GM12874 (cell line): Measurements from ENCODE around the gene KCNRG.

Experiments
- TF ChIP-seq, protein P1 (sequence below): IDR thresholded peaks from 2 replicates; pipeline ENCODE4 v1.5.1; 2011; ENCODE audit warnings: low read depth, mild to moderate bottlenecking, control low read depth, low read length, moderate library complexity; ENCODE audit not compliant: insufficient read depth

The KCNRG gene

GRCh38 chr13:49985129-49985528 lies 30.1 kb upstream of the KCNRG start:
- TF ChIP-seq, protein P1, sequence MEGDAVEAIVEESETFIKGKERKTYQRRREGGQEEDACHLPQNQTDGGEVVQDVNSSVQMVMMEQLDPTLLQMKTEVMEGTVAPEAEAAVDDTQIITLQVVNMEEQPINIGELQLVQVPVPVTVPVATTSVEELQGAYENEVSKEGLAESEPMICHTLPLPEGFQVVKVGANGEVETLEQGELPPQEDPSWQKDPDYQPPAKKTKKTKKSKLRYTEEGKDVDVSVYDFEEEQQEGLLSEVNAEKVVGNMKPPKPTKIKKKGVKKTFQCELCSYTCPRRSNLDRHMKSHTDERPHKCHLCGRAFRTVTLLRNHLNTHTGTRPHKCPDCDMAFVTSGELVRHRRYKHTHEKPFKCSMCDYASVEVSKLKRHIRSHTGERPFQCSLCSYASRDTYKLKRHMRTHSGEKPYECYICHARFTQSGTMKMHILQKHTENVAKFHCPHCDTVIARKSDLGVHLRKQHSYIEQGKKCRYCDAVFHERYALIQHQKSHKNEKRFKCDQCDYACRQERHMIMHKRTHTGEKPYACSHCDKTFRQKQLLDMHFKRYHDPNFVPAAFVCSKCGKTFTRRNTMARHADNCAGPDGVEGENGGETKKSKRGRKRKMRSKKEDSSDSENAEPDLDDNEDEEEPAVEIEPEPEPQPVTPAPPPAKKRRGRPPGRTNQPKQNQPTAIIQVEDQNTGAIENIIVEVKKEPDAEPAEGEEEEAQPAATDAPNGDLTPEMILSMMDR: no peak

DNA sequence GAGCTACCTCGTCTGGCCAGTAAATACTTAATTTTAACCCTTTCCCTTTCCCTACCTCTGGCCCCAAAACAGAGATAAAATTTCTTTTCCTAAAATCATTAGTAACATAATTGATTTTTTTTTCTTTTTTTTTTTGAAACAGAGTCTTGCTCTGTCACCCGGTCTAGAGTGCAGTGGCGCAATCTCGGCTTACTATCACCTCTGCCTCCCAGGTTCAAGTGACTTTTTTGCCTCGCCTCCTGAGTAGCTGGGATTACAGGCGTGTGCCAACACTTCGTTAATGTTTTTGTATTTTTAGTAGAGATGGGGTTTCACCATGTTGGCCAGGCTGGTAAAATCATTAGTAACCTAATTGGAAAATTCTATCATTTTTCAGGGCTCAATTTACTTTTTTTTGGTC lies 28.8 kb upstream of the KCNRG start:
- TF ChIP-seq, protein P1: no peak

DNA sequence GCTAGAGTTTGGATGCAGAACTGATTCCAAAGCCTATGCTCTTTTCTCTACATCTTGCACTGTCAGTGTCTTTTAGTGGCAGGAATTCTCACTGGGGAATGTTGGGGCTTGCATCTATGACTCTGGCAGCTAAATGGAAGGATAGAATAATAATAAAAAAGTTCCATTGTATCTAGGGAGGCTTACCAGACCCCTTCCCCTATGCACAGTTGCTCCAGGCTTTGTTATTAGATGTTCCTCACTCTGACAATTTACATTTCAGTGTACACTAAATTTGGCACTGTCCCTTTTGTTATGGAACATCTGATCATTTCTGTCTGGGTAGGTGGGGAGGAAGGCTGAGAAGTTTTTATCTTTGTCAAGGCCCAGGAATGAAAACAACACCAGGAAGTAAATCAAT lies 22.1 kb upstream of the KCNRG start:
- TF ChIP-seq, protein P1: no peak

- TF ChIP-seq, protein P1: no peak
These were observed 21.6 kb upstream of the KCNRG start for GRCh38 chr13:49993666-49994065.

GRCh38 chr13:49995625-49996101 lies 19.6 kb upstream of the KCNRG start:
- TF ChIP-seq, protein P1: no peak

DNA sequence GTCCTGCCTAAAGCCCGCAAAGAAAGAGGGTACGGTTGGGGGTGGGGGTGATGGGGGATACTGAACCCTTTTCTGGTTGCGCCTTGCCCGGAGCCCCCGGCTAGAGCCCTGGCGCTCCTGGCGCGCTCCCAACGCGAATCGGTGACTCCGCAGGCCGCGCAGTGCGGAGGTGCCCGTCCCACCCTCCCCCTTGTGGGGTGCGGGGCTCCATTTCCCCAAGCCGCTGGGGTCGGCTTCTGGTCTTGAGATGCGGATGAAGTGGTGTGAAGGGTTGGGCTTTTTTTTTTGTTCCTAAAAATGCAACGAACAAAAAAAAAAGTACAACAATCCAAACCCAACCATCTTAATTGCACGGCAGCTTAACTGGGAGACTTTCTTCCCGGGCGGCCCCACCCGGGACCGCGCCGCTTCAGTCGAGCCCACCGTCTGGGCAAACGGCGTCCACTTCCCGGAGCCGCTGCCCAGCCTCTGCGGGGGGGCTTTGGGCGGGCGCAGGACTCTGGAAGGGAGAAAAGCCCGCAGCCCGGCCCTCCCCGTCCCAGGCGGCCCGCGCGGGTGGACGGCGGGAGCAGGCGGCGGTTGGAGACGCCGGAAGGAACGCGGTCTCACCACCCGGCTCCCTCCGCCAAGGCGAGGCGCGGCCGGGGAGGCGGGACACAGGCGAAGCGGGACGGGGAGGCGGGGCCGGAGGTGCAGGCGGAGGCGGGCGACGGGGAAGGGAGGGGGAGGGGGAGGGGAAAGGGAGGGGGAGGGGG lies 18.9 kb upstream of the KCNRG start:
- TF ChIP-seq, protein P1: no peak

GRCh38 chr13:49996951-49997895 lies 18.0 kb upstream of the KCNRG start, which contains the start of gene TRIM13:
Gene TRIM13, plus strand, starts transcription at chr13:49997042. Its CDS starts 14,899 bp downstream, at chr13:50011941.
- TF ChIP-seq, protein P1: peak; percentile 78
